Astrocyte (in vitro differentiated cells and primary cell): Measurements from ENCODE around the gene COQ8A. TPM values are rescaled to one million over a fixed set of nuclear protein-coding genes. Genes with fewer than 3 reads are reported as not detected.

Experiments used
- DNase-seq: peaks from one replicate; pipeline ENCODE4 v3.0.0-alpha.2; 2010; ENCODE audit warnings: low read depth
- FAIRE-seq: peaks from 2 replicates; lab custom pipeline; 2011; peaks lifted over from hg19 to GRCh38; lab: Jason Lieb, UNC
- H2AFZ ChIP-seq: 2 replicates; pipeline ENCODE4 v1.6.0; 2012; ENCODE audit warnings: low read depth, low read length, inconsistent platforms
- H3K27ac ChIP-seq: 2 replicates; pipeline ENCODE4 v1.5.1; 2011; ENCODE audit warnings: low read depth, low read length, inconsistent platforms
- H3K27me3 ChIP-seq: 2 replicates; pipeline ENCODE4 v1.6.0; 2011; ENCODE audit warnings: low read length, inconsistent platforms; ENCODE audit not compliant: insufficient read depth
- H3K36me3 ChIP-seq: 2 replicates; pipeline ENCODE4 v1.5.1; 2011; ENCODE audit warnings: low read length, inconsistent platforms; ENCODE audit not compliant: insufficient read depth
- H3K4me1 ChIP-seq: 2 replicates; pipeline ENCODE4 v1.5.1; 2011; ENCODE audit warnings: low read length, inconsistent platforms; ENCODE audit not compliant: insufficient read depth
- H3K4me2 ChIP-seq: 2 replicates; pipeline ENCODE4 v1.6.0; 2012; ENCODE audit warnings: low read length, inconsistent platforms
- H3K4me3 ChIP-seq: 2 replicates; pipeline ENCODE4 v1.5.1; 2011; ENCODE audit warnings: low read depth, mild to moderate bottlenecking, low read length, inconsistent platforms; ENCODE audit not compliant: insufficient read depth
- H3K79me2 ChIP-seq: 2 replicates; pipeline ENCODE4 v1.6.0; 2012; ENCODE audit warnings: mild to moderate bottlenecking, low read length, inconsistent platforms; ENCODE audit not compliant: insufficient read depth
- H3K9ac ChIP-seq: 2 replicates; pipeline ENCODE4 v1.6.0; 2012; ENCODE audit warnings: mild to moderate bottlenecking, low read length, inconsistent platforms
- H3K9me3 ChIP-seq: 2 replicates; pipeline ENCODE4 v1.5.1; 2012; ENCODE audit warnings: low read depth, mild to moderate bottlenecking, low read length, inconsistent platforms; ENCODE audit not compliant: insufficient read depth
- H4K20me1 ChIP-seq: 2 replicates; pipeline ENCODE4 v1.6.0; 2012; ENCODE audit warnings: low read length, inconsistent platforms; ENCODE audit not compliant: insufficient read depth
- H3K27ac Mint-ChIP-seq: one replicate; pipeline ENCODE4 v1.8.0; 2021; ENCODE audit warnings: mild to moderate bottlenecking, mixed read lengths; ENCODE audit not compliant: unreplicated experiment
- H3K27me3 Mint-ChIP-seq: one replicate; pipeline ENCODE4 v1.8.0; 2021; ENCODE audit warnings: low read depth, mixed read lengths; ENCODE audit not compliant: unreplicated experiment
- H3K36me3 Mint-ChIP-seq: one replicate; pipeline ENCODE4 v1.8.0; 2021; ENCODE audit warnings: low read depth, mixed read lengths; ENCODE audit not compliant: unreplicated experiment
- H3K4me1 Mint-ChIP-seq: one replicate; pipeline ENCODE4 v1.8.0; 2021; ENCODE audit warnings: low read depth, mixed read lengths; ENCODE audit not compliant: unreplicated experiment
- H3K4me3 Mint-ChIP-seq: one replicate; pipeline ENCODE4 v1.8.0; 2021; ENCODE audit warnings: mild to moderate bottlenecking, moderate library complexity, mixed read lengths; ENCODE audit not compliant: unreplicated experiment
- H3K9me3 Mint-ChIP-seq: one replicate; pipeline ENCODE4 v1.8.0; 2021; ENCODE audit warnings: mild to moderate bottlenecking, mixed read lengths; ENCODE audit not compliant: unreplicated experiment
- CTCF ChIP-seq: IDR thresholded peaks from 2 replicates; pipeline ENCODE4 v1.5.1; 2011; ENCODE audit warnings: low read depth, mild to moderate bottlenecking, inconsistent platforms, low read length, moderate library complexity; ENCODE audit not compliant: insufficient read depth
- EZH2 ChIP-seq: IDR thresholded peaks from 2 replicates; pipeline ENCODE4 v1.6.1; 2012; ENCODE audit warnings: mild to moderate bottlenecking, low read length, inconsistent platforms; ENCODE audit not compliant: insufficient read depth
- total RNA-seq: library from RNA; stranded (reverse); gene quantifications from 2 replicates; pipeline ENCODE4 v1.2.1, GENCODE V29; 2021

Gene COQ8A
- total RNA-seq, 1 donor from 2014 or later: 8.2 TPM

GRCh38 chr1:226946841-226947240 lies 6.7 kb downstream of the COQ8A start:
- peaks cover 3% of the 10 kb centered on the region for H3K9me3 Mint-ChIP-seq

GRCh38 chr1:226948051-226948450 lies 8.0 kb downstream of the COQ8A start:
- H3K27me3 Mint-ChIP-seq: peaks cover 2% of the 10 kb centered on the region
- TF ChIP-seq CTCF (no peak), EZH2 (no peak)
- no peaks in the 10 kb centered on the region for H3K36me3 ChIP-seq
- H3K9me3 ChIP-seq: no peaks in the 10 kb centered on the region
- FAIRE-seq (no peak), DNase-seq (no peak)
- peaks cover 3% of the 10 kb centered on the region for H3K9me3 Mint-ChIP-seq
- peaks cover 6% of the 10 kb centered on the region for H4K20me1 ChIP-seq
- no peaks in the 10 kb centered on the region for H3K79me2 ChIP-seq
- H3K27me3 ChIP-seq: no peaks in the 10 kb centered on the region
- no peaks in the 10 kb centered on the region for H3K4me1 Mint-ChIP-seq
- no peak overlapping the region for H3K27ac ChIP-seq
- H3K9ac ChIP-seq: no peak overlapping the region
- no peak overlapping the region for H3K4me3 Mint-ChIP-seq
- H3K36me3 Mint-ChIP-seq: no peaks in the 10 kb centered on the region
- H3K4me2 ChIP-seq: no peak overlapping the region
- no peak overlapping the region for H3K4me3 ChIP-seq
- H3K27ac Mint-ChIP-seq: no peak overlapping the region
- no peak overlapping the region for H2AFZ ChIP-seq
- no peaks in the 10 kb centered on the region for H3K4me1 ChIP-seq

More at GRCh38 chr1:226946841-226947240, 6.7 kb downstream of the COQ8A start:
- no peaks in the 10 kb centered on the region for H3K4me1 Mint-ChIP-seq
- H3K9me3 ChIP-seq: no peaks in the 10 kb centered on the region
- no peak for FAIRE-seq
- TF ChIP-seq CTCF (no peak), EZH2 (no peak)
- H3K27me3 Mint-ChIP-seq: peaks cover 4% of the 10 kb centered on the region
- peaks cover 2% of the 10 kb centered on the region for H3K27me3 ChIP-seq
- no peaks in the 10 kb centered on the region for H3K79me2 ChIP-seq
- peaks cover 2% of the 10 kb centered on the region for H3K36me3 Mint-ChIP-seq
- peaks cover 6% of the 10 kb centered on the region for H4K20me1 ChIP-seq
- no peak overlapping the region for H3K27ac ChIP-seq
- no peaks in the 10 kb centered on the region for H3K4me1 ChIP-seq
- H2AFZ ChIP-seq: no peak overlapping the region
- H3K36me3 ChIP-seq: no peaks in the 10 kb centered on the region
- no peak overlapping the region for H3K9ac ChIP-seq
- no peak overlapping the region for H3K4me2 ChIP-seq
- no peak overlapping the region for H3K4me3 ChIP-seq
- H3K27ac Mint-ChIP-seq: no peak overlapping the region
- no peak for DNase-seq
- no peak overlapping the region for H3K4me3 Mint-ChIP-seq

GRCh38 chr1:226948480-226948879 lies 8.4 kb downstream of the COQ8A start:
- no peak for DNase-seq
- Histone ChIP-seq H3K4me3 (no peak overlapping the region), H3K27ac (no peak overlapping the region), H2AFZ (no peak overlapping the region), H3K4me2 (no peak overlapping the region), H3K9ac (no peak overlapping the region), H3K79me2 (no peaks in the 10 kb centered on the region), H3K9me3 (no peaks in the 10 kb centered on the region), H4K20me1 (peaks cover 6% of the 10 kb centered on the region), H3K36me3 (no peaks in the 10 kb centered on the region), H3K4me1 (no peaks in the 10 kb centered on the region), H3K27me3 (no peaks in the 10 kb centered on the region)
- TF ChIP-seq EZH2 (no peak), CTCF (no peak)
- Mint-ChIP-seq H3K27ac (no peak overlapping the region), H3K4me3 (no peak overlapping the region), H3K36me3 (no peaks in the 10 kb centered on the region), H3K9me3 (no peaks in the 10 kb centered on the region), H3K4me1 (no peaks in the 10 kb centered on the region), H3K27me3 (no peaks in the 10 kb centered on the region)
- no peak for FAIRE-seq
